COLO668 (cell line): ENCODE measurements around the gene RAB19.
"Not testable (repeated sequence)": the region's sequence is repeated elsewhere in the genome, so short reads cannot be mapped to it uniquely, and the experiment has no call there.

Source experiments
- DNase-seq: peaks from one replicate; lab custom pipeline; 2025; ENCODE audit not compliant: unreplicated experiment; lab: John Stamatoyannopoulos, UW

The RAB19 gene

DNA sequence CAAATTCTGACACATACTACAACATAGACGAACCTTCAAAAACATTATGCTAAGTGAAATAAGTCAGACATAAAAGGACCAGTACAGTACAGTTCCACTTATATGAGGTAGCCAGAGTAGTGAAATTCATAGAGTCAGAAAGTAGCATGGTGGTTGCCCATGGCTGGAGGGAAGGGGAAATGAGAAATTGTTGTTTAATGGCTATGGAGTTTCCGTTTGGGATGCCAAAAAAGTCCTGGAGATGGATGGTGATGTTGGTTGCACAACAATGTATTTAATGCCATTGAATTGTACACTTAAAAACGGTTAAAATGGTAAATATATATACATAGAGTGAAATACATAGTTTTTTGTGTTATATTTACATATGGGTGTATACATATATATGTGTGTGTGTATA is 3.5 kb upstream of the RAB19 start:
- DNase-seq, result no peak

DNA sequence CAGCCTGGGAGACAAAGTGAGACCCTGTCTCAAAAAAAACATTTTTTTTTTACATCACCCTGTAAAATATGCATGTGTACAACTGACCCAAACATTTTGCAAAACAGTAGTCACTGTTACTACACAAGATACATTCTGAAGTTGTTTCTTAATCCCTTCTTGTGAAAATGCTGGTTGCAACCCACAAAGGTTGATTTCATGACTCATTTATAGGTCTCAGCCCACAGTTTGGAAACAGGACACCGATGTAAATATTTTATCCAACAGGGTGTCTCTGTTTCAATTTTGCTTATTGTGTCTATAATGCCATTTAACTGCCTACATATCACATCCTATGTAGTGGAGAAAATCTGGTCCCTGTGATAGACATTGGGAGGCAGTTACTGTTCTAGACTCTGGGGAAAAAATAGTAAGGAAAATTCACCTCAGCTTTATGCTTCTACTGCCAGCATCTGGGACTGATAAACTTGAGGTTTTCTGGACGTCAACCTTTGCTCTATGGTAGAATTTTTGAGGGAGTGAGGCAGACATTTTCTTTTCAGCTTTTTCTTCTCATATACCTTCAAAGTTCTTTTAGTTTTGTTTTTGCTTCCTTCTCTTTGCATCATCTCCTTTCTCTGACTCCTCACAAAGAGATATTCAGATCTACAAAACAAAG is 1.6 kb upstream of the RAB19 start:
- DNase-seq, result no peak

DNA sequence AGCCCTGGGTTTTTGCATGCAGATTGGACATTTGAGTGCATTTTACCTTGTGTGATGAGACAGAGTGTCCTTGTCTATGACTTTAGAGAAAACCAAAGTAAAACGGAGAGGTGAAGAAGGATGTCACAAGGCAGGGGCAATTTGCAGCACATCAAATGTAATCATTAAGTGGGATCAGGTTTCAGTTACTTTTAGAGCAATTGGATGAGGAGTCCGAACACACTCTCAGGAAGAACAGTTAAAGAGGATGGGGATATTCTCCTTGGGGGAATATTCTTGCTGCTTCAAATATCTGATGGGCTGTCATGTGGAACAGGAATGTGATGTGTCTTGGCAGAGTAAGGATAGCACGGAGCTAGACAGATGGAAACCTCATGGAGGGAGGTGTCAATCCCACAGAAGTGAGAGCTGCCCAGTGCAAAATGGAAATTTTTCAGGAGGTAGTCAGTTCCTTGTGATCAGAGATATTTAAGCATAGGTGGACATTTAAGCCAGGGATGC is 757 bp downstream of the RAB19 start:
- no peak for DNase-seq

DNA sequence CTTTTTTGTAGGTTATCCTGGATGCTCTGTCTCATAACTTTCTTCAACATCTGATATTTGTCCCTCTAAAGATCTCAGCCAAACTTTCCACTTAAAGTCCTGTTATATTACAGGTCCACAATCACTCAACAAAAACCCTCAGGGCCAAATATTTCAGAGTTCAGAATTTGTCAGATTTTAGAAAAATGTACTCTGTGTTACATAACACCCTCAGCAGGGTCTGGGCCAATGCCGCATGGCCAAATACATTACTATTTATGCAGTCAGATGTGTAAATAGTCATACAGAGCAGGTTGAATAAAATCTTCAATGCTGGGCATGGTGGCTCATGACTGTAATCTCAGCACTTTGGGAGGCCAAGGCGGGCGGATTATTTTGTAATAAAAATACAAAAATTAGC is 11.5 kb downstream of the RAB19 start:
- DNase-seq, result no peak

DNA sequence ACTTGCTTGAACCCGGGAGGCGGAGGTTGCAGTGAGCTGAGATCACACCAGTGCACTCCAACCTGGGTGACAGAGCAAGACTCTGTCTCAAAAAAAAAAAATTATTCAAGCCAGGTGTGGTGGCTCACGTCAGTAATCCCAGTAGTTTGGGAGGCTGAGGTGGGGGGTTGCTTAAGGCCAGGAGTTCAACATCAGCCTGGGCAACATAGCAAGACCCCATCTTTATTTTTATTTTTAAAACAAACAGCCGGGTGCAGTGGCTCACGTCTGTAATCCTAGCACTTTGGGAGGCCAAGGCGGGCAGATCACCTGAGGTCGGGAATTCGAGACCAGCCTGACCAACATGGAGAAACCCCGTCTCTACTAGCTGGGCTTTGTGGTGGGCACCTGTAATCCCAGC is 12.0 kb downstream of the RAB19 start:
- DNase-seq, result not testable (repeated sequence)

DNA sequence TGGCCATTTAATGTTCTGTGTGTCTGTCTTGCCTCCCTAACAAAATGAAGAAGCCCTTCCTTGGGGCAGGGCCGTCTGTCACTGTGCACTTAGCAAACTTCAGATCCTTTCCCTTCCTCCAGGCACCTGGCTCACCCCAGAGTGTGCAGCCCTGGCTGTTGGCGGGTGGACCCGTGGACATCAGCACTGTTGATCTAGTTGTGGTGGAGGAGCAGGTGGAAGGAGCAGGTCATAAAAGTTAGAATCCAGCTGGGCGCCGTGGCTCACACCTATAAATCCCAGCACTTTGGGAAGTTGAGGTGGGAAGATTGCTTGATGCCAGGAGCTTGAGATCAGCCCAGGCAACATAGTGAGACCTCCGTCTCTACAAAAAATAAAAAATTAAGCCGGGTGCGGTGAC is 12.7 kb downstream of the RAB19 start:
- DNase-seq, result peak; percentile 69

DNA sequence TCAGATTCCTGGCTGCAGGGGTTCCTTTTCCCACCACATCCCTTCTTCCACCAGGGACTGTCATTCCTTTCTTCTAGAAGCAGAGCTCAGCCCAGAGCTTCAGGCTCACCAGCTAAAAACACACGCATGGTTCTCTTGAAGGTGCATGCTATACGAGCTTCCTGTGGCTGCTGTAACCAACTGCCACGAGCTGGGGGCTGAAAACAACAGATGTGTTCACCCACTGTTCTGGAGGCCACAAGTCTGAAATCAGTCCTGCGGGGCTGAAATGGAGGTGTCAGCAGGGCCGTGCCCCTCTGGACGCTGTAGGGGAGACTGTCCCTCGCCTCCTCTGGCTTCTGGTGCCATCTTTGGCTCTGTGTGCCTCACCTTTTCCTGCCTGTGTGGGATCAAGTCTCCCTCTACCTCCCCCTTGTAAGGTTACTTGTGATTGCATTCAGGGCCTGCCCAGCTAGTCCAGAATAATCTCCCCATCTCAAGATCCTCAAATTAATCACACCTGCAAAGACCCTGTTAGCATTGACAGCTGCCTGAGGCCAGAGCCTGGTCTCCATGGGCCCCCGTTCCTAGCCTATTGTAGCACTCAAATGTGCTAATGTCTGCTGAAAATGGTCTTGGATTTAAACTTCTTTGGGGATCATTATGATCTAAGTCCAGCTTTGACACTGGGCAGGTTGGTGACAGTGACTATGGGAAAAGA is 13.7 kb downstream of the RAB19 start:
- DNase-seq, result peak; percentile 61

DNA sequence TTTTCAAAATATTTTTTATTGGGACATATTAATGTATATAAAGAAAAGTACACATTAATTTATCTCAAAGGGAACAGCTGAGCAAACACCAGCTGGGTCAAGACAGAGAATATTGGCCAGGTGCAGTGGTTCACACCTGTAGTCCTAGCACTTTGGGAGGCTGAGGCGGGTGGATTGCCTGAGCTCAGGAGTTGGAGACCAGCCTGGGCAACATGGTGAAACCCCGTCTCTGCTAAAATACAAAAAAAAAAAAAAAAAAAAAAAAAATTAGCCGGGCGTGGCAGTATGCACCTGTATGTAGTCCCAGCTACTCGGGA is 14.3 kb downstream of the RAB19 start:
- DNase-seq, result peak; percentile 85

DNA sequence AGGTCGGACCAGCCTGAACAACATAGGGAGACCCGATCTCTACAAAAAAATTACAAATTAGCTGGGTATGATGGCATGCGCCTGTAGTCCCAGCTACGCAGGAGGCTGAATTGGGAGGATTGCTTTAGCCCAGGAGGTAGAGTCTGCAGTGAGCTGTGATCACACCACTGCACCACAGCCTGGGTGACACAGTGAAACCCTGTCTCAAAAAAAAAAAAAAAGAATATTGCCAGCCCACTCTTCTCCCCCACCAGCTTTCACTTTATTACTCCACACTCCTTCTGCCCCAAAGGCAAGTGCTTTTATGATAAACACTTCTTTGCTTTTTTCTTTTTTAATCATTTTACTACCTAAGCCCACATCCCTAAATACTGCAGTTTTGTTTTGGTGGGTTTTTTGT is 14.8 kb downstream of the RAB19 start:
- no peak for DNase-seq

DNA sequence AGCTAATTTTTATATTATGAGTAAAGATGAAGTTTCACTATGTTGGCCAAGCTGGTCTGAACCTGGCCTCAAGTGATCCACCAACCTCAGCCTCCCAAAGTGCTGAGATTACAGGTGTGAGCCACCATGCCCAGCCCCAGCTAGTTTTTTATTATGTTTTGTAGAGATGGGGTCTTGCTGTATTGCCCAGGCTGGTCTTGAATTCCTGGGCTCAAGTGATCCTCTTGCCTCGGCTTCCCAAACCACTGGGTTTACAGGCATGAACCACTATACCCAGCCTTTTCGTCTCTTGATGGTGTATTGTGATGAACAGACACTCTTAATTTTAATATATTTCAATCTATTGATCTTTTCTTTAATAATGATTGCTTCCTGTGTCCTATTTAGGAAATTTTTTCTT is 17.7 kb downstream of the RAB19 start:
- DNase-seq, result no peak

DNA sequence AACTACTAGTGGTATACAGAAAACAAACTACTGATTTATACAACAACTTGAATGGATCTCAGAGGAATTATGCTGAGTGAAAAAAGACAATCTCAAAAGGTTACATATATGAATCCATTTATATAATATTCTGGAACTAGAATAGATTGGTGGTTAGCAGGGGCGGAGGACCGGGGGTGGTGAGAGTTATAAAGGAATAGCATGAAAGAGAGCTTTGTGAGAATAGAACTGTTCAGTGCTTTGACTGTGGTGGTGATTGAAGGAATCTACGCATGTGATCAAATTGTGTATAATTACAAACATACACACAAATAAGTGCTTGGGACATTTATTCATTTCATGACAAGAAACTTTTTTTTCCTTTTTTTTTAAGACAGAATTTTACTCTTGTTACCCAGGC is 19.6 kb downstream of the RAB19 start:
- DNase-seq, result no peak

DNA sequence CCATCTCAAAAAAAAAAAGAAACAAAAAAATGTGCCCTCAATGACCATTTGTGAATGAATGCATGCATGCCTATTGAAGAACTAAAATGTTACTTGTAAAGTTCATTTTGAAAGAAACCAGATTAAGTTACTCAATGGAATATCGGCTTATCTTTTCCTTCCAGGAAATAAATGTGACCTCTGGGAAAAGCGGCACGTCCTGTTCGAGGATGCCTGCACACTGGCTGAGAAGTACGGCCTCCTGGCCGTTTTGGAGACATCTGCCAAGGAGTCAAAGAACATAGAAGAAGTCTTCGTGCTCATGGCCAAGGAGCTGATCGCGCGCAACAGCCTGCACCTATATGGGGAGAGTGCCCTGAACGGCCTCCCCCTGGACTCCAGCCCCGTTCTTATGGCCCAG is 21.9 kb downstream of the RAB19 start:
- DNase-seq, result no peak

DNA sequence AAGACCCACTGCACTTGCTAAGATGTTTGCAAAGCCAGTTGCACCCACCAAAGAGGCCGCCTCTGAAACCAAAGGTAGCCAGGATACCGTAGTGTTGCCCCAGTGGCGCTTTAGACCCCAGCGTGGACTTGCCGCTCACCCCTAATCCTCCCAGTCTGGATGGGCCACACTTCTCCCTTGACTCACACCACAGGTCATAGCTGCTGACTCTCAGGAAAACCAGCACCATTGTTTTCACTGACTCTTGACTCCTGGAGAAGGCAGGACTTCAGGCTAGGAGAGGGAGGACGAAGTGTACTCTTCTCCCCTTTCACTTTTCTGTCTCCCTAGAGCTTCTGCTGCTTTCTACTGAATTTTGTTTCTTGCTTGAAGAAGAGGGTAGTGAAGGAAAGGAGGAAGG is 22.3 kb downstream of the RAB19 start:
- no peak for DNase-seq

DNA sequence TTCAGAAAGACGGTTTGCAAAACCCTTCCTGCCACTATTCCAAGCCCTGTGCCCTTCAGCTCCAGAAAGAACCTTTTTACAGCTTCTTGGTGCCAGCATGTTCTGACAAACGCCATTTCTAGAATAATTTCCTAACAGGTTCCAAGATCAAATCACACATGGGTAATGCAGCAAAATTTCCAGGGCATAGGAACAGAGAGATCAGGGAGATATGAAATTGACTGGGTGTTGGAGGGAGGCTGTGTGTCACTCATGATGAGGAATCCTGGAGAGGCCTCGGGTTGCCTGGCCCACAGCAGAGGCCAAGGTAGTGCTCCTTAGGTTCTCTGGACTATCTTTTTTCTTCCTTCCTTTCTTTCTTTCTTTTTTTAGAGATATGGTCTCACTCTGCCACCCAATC is 29.5 kb downstream of the RAB19 start:
- DNase-seq, result no peak

DNA sequence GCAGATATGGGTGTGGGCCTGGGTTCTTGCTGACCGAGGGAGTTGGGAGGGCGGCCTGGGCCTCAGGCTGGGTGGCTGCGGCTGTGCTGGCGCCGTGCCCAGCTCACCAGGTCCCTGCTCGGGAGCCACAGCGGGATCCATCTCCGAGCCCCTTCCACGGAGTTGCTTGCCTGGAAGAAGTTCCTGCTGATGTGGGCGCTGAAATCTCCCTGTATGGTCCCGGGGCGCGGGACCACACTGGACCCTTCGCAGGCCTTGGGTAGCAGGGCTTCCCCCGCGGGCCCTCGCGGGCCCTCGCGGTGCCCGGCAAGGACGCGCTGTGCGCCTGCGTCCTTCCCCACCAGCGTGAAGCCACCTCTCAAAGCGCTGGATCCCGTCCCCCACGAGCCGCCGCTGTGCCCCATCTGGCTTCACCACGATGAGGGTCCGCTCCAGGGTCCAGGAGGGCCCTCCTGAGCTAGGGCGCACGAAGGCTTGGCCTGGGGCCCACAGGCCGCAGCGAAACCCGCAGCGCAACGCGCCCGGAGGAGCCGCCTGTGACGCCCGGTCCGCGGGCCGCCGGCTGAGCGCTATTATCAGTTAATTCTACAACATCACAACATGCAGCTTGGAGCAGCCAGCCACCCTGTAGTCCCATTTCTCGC is 31.5 kb downstream of the RAB19 start:
- DNase-seq, result peak; percentile 43

DNA sequence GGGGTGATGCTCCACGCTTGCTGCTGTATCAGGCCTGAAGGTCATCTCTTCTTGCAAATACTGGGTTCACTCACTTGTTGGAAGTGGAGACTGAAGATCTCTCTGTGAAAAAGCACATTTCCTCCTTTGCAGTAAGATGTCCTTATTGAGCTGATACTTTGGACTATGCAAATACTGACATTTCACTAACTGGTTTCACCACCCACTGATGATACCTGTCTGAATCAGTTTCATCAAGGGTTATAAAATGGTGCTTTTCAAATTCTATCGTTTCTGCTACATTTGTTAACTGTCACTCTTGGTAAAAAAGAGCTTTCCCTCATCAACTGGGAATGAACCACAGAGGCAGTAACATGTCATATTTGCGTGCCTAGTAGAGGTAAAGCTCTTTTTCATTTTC is 35.5 kb downstream of the RAB19 start:
- DNase-seq, result no peak

DNA sequence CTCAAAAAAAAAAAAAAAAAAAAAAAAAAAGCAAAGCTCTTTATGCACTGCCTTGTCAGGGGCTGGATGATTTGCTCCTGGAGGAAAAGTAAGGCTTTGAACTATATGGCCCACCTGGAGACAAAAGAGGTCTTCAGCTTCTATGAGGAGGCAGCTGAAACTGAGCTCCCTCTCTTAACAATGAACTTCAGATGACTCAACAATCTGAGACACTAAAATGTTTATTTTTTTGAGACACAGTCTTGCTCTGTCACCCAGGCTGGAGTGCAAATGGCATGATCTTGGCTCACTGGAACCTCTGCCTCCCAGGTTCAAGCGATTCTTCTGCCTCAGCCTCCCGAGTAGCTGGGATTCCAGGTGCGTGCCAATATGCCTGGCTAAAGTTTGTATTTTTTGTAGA is 36.7 kb downstream of the RAB19 start:
- no peak for DNase-seq

DNA sequence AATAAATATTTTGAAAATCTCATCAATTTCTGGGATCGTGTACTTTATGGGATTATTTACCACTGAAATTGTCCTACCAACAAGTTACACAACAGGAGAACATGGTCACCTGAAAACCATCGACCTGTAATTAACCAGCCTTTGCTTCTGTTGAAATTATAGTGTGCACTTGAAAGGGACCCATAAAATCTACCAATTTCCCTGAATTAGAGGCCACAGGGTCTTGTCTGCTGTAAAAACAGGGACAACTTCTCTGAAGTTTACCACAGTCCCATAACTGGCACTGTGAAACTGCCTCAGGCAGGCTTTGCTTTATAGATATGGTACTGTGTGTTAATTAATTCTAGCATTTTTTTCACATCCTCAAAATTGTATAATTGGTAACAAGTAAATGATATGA is 37.7 kb downstream of the RAB19 start:
- DNase-seq, result no peak

DNA sequence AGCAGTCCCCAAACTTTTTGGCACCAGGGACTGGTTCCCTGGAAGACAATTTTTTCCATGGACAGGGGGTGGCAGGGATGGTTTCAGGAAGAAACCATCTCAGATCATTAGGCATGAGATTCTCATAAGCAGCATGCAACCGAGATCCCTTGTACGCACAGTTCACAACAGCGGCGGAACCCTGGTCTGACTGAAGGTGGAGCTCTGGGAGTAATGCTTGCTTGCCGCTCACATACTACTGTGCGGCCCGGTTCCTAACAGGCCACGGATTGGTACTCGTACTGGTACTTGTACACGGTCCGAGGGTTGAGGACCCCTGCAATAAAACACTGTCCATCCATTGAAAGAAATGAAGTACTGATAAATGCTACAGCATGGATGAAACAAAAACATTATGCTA is 42.6 kb downstream of the RAB19 start:
- no peak for DNase-seq

DNA sequence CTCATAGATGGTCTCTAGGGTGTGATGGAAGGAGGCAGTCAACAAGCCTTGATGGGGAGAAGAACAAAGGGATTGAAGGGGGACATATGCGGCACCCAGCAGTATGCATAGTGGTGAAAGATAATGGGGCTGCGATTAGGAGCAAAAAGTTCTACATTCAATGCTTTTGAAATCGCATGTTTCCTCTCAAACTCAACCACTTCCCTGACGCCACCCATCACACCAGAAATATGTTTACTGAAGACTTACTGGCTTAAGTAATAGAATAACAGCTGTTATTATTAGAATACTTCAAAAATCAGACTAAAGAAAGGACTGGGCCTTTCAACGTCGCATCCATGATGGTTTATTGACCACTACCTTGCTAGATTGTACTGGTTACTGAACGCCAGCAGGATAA is 44.0 kb downstream of the RAB19 start:
- DNase-seq, result no peak

DNA sequence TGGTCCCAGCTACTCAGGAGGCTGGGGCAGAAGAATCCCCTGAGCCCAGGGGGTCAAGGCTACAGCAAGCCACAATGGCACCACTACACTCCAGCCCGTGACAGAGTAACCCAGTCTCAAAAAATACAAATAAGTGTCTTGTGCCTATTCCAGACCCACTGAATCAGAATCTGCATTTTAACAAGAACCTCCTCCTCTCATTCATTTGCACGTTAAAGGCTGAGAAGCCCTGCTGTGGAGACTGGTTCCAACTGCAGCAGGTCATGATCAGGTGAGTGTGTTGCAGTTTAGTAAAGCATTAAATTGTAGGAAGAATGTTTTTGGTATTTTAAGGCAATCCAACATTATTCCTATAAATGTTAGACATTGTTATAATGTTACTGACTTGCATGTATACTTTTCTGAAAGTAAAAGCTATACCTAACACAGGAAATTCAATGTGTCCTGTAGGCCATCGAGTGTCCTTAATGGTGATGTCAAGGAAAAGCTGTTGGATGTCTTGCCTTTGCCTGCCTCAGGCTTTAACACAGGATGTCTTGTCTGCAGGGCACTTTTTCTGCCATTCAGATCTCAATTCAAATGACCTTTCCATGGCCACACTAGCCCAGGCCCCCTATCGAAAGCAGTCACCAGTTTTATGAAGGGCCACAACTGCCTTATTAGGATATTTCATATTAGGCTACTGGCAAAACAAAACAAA is 45.1 kb downstream of the RAB19 start:
- DNase-seq, result no peak

DNA sequence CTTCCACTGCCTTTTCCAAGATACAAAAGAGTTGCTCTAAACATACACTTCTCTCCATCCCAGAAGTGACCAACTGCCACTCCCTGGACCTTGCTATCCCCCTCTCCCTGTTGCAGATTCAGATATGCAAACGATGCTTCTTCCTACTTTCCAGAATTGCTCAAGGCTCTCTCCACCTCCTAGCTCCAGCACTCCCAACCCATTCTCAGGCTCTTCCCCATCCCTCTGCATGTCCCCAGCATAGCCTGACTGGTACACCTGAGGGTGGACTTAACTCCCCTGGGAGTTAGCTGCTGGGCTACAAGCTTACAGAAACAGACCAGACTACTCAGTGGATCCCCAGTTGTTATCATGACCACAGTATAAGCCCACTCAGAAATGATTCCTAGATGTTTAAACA is 47.9 kb downstream of the RAB19 start:
- DNase-seq, result no peak
